Measurements from ENCODE around the gene NAA80. TPM values are rescaled to one million over a fixed set of nuclear protein-coding genes. Genes with fewer than 3 reads are reported as not detected.

Gene NAA80
- total RNA-seq, 1 experiment from 2014 or later, result 25.2 TPM

DNA sequence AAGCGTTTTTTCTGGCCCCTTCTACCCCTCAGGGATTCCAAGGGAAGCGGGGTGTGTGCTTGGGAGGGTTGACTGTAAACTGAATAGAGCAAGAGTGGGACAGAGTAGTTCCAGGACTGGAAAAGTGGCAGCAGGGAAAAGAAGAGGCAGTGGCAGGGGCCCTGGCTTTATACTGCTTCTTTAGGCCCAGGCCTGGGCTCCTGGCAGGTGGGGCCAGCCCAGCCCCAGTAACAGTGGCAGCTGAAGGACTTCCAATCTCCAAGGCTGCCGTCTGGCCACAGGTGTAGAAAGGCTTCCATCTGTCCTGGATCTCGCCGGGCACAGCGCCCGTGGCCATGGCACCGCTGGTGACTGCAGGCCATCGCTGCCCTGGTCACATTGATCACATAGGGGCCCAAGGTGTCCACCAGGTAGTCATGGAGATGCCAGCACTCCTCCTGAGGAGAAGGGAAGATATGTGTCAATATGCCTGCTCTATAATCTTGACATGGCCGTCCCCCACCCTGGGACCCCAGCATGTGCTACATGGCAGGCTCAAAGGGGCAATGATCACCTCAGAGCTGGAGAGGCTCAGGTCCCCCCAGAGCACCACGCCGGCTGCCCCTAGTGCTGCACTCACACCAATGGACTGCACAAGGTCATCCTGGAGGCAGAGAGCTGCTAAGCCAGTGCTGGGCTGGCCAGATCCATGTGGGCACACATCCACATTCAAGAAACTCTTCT lies 6.0 kb downstream of the NAA80 start:
- POLR2A ChIA-PET (ENCODE audit: unreplicated experiment), result no interaction called here
- no peak for DNase-seq
- Histone ChIP-seq H2AFZ (peak overlapping the region; percentile 77; the same call in 1 of the 2 replicates), H3K4me3 (peak overlapping the region; percentile 79), H3K4me2 (peak overlapping the region; percentile 88), H3K27me3 (ENCODE audit: insufficient read depth, low read depth) (no peaks in the 10 kb centered on the region), H3K79me2 (ENCODE audit: low read depth) (peaks cover 28% of the 10 kb centered on the region), H3K9me3 (ENCODE audit: insufficient read depth, low read depth) (no peaks in the 10 kb centered on the region), H3F3A (ENCODE audit: insufficient read depth, low read depth) (no peaks in the 10 kb centered on the region), H3K4me1 (replicated peaks; ENCODE audit: insufficient read depth) (peaks cover 16% of the 10 kb centered on the region), H4K20me1 (ENCODE audit: insufficient read depth) (no peaks in the 10 kb centered on the region), H3K27ac (peak overlapping the region; percentile 47; the same call in 1 of the 2 replicates), H3K36me3 (ENCODE audit: low read depth) (no peaks in the 10 kb centered on the region), H3K9me2 (ENCODE audit: insufficient read depth) (no peaks in the 10 kb centered on the region)
- no TSS peak for BruUV-seq (replicated peaks)
- CTCF ChIA-PET, result no interaction called here
- TF ChIP-seq CTCF (conservative IDR thresholded peaks at IDR 0.05) (no peak), EZH2 (IDR thresholded peaks at IDR 0.05; ENCODE audit: low read depth) (no peak)
- intact Hi-C loops (cut with micrococcal nuclease; ENCODE audit: unreplicated experiment), result no loop called here

- Histone ChIP-seq H3K4me3 (peak within 1 kb of the TSS; percentile 79), H3K27me3 (ENCODE audit: insufficient read depth, low read depth) (no peaks in the 10 kb centered on the region), H3K4me2 (peak within 1 kb of the TSS; percentile 88), H3K27ac (peak within 1 kb of the TSS; percentile 74), H4K20me1 (ENCODE audit: insufficient read depth) (no peaks in the 10 kb centered on the region), H2AFZ (peak within 1 kb of the TSS; percentile 77), H3K79me2 (ENCODE audit: low read depth) (peaks cover 25% of the 10 kb centered on the region), H3K9me2 (ENCODE audit: insufficient read depth) (no peaks in the 10 kb centered on the region), H3K4me1 (replicated peaks; ENCODE audit: insufficient read depth) (peaks cover 13% of the 10 kb centered on the region), H3K36me3 (ENCODE audit: low read depth) (no peaks in the 10 kb centered on the region), H3K9me3 (ENCODE audit: insufficient read depth, low read depth) (no peaks in the 10 kb centered on the region), H3F3A (ENCODE audit: insufficient read depth, low read depth) (no peaks in the 10 kb centered on the region)
- intact Hi-C loops (cut with micrococcal nuclease; ENCODE audit: unreplicated experiment), result loop anchor here (1.0 kb wide), 1 partner anchor 29 kb away; no protein-coding TSS in a partner anchor
- ChIA-PET POLR2A (ENCODE audit: unreplicated experiment) (interaction anchor here (0.5 to 1.2 kb wide), 4 partner anchors 24 to 57 kb away, joined by 5 to 9 read pairs (median 8); partner anchors contain the start of gene GNAI2), CTCF (interaction anchor here (0.6 to 0.9 kb wide), 2 partner anchors 28 to 29 kb away, joined by 3 to 10 read pairs; no protein-coding TSS in a partner anchor)
- DNase-seq, result peak; percentile 90 to 95
- TSS peak; percentile 93 for BruUV-seq (replicated peaks)
- no peak for TF ChIP-seq EZH2 (IDR thresholded peaks at IDR 0.05; ENCODE audit: low read depth)
- TF ChIP-seq CTCF (conservative IDR thresholded peaks at IDR 0.05), result no peak
Measured at GRCh38 chr3:50292159-50293078, 6.8 kb downstream of the NAA80 start, which contains the start of gene IFRD2. TSS of gene IFRD2 (minus strand) at chr3:50292429. CDS start at chr3:50292274, 155 bp downstream.

- CTCF ChIA-PET, result no interaction called here
- Histone ChIP-seq H3K9me3 (ENCODE audit: insufficient read depth, low read depth) (no peaks in the 10 kb centered on the region), H3K4me2 (peak overlapping the region; percentile 88; the same call in 1 of the 2 replicates), H3K27ac (no peak overlapping the region), H2AFZ (no peak overlapping the region), H3F3A (ENCODE audit: insufficient read depth, low read depth) (peaks cover 11% of the 10 kb centered on the region; the same call in 1 of the 2 replicates), H3K9me2 (ENCODE audit: insufficient read depth) (no peaks in the 10 kb centered on the region), H4K20me1 (ENCODE audit: insufficient read depth) (no peaks in the 10 kb centered on the region), H3K4me1 (replicated peaks; ENCODE audit: insufficient read depth) (peaks cover 13% of the 10 kb centered on the region), H3K36me3 (ENCODE audit: low read depth) (no peaks in the 10 kb centered on the region), H3K79me2 (ENCODE audit: low read depth) (peaks cover 25% of the 10 kb centered on the region), H3K27me3 (ENCODE audit: insufficient read depth, low read depth) (no peaks in the 10 kb centered on the region), H3K4me3 (no peak overlapping the region)
- POLR2A ChIA-PET (ENCODE audit: unreplicated experiment), result no interaction called here
- TF ChIP-seq CTCF (conservative IDR thresholded peaks at IDR 0.05), result no peak
- TF ChIP-seq EZH2 (IDR thresholded peaks at IDR 0.05; ENCODE audit: low read depth), result no peak
- intact Hi-C loops (cut with micrococcal nuclease; ENCODE audit: unreplicated experiment), result no loop called here
- no TSS peak for BruUV-seq (replicated peaks)
- DNase-seq, result no peak
Measured at GRCh38 chr3:50290161-50290641, 9.0 kb downstream of the NAA80 start.

Data from PC-9 (cell line).